GM12892 (cell line): ENCODE data around the gene RABGAP1.

ENCODE experiments used
- POLR2A ChIP-seq: IDR thresholded peaks from 2 replicates; pipeline ENCODE4 v1.6.1; 2011; ENCODE audit warnings: low read depth, low read length, control low read depth
- TAF1 ChIP-seq: IDR thresholded peaks from 2 replicates; pipeline ENCODE4 v1.6.1; 2011; ENCODE audit warnings: low read depth, mild to moderate bottlenecking, control low read depth, low read length, borderline replicate concordance

DNA sequence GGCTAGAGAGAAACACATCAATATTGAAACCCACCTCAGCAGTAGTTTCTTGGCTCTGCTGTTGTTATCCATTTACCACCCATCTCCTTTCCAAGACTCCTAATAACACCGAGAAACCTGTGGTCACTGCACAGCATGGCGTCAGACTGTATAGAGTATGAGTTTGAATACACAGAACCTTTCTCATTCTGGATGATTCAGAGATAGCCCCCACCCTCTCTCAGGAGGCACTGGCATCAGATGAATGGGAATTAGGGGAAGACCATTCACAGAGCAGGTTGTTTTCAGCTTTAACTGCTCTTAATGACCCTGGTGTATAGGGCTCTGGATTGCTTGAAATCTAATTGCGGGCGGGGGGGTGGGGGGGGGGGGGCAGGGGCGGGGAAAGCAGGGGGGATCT lies 179.3 kb downstream of the RABGAP1 start:
- no peak for TF ChIP-seq POLR2A
- no peak for TF ChIP-seq TAF1
